Mesodermal cell (in vitro differentiated cells): ENCODE data around the gene MRTFA.

Experiments used
- H3K27ac ChIP-seq: 2 replicates; pipeline ENCODE4 v1.7.0; 2013; ENCODE audit warnings: mild to moderate bottlenecking, low read depth, low read length, moderate library complexity; ENCODE audit not compliant: severe bottlenecking
- H3K36me3 ChIP-seq: 2 replicates; pipeline ENCODE4 v1.7.1; 2013; ENCODE audit warnings: mild to moderate bottlenecking, low read length, moderate library complexity; ENCODE audit not compliant: control insufficient read depth, insufficient read depth
- H3K4me1 ChIP-seq: one replicate; pipeline ENCODE4 v1.7.1; 2013; ENCODE audit warnings: mild to moderate bottlenecking, low read length; ENCODE audit not compliant: insufficient read depth, control insufficient read depth, poor library complexity, severe bottlenecking
- H3K4me3 ChIP-seq: 2 replicates; pipeline ENCODE4 v1.7.0; 2013; ENCODE audit warnings: low read length, control low read depth, mild to moderate bottlenecking; ENCODE audit not compliant: insufficient read depth, poor library complexity, severe bottlenecking; ENCODE audit errors: extremely low read depth
- H3K9me3 ChIP-seq: 2 replicates; pipeline ENCODE4 v1.7.1; 2013; ENCODE audit warnings: mild to moderate bottlenecking, low read length, moderate library complexity; ENCODE audit not compliant: control insufficient read depth
- WGBS, 2 experiments: methylation state at CpG; one replicate each; pipeline ENCODE4 v1.1.5; 2013; ENCODE audit warnings: missing lambda C conversion rate in 2 of 2; ENCODE audit not compliant: insufficient coverage in 2 of 2; 5-methylcytosine and 5-hydroxymethylcytosine counted together

MRTFA gene

DNA sequence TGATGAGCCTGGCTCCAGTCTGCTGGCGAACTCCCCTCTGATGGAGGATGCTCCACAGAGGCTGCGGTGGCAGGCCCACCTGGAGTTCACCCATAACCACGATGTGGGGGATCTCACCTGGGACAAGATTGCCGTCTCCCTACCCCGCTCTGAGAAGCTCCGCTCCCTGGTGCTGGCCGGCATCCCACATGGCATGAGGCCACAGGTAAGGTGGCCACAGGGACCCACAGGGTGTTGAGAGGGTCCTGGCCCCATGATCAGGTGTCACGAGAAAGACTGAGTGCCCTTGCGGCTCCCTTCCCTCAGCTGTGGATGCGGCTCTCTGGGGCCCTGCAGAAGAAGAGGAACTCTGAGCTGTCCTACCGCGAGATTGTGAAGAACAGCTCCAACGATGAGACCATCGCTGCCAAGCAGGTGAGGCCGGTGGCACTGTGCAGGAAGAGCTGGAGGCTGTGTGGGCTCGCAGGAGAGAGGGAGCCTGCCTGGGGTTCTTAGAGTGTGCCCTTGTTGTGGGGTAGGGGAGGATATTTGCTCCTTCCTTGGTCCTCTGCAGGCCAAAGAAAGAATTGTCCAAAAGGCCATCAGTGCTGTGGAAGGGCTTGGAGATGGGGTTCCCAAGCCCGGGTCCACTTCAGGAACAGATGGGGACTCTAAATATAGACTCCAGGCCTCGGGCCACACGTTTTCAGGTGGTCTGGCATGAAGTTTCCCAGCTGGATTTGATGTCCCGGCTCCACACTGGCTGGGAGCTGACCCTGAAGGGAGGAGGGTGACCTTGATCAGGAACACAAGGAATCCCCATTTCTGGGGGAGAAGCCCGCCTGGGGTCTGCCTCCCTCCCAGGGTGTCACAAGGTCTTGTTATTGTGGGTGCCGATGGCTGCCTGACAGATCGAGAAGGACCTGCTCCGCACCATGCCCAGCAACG lies 232.0 kb downstream of the MRTFA start:
- Histone ChIP-seq H3K9me3 (no peaks in the 10 kb centered on the region), H3K27ac (no peak overlapping the region), H3K4me1 (peaks cover 3% of the 10 kb centered on the region), H3K36me3 (peaks cover 91% of the 10 kb centered on the region), H3K4me3 (no peak overlapping the region)
- WGBS, 2 experiments: 96% methylated on average over 22 to 24 of the region's 25 CpGs

DNA sequence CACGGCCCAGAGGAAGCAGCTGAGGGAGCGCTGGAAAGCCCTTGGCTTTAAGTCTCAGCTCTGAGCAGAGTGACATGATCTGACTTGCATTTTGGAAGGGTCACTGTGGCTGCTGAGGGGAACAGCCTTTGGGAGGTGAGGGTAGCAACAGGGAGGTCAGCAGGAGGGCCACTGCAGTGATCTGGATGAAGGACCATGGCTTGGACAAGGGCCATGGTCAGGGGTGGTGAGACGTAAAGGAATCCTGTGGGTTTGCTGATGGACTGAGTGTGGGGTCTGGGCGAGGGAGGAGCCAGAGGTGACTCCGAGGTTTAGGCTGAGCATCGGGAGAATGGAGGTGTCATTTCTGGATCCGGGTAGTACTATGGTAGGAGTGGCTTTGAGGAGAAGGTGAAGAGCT lies 232.9 kb downstream of the MRTFA start:
- H3K9me3 ChIP-seq: no peaks in the 10 kb centered on the region
- peak overlapping the region; percentile 16 for H3K27ac ChIP-seq
- WGBS, 2 experiments: 92 to 94% methylated on average over 7 of the region's 7 CpGs
- H3K4me3 ChIP-seq: no peak overlapping the region
- H3K36me3 ChIP-seq: peaks cover 87% of the 10 kb centered on the region
- peaks cover 4% of the 10 kb centered on the region for H3K4me1 ChIP-seq

DNA sequence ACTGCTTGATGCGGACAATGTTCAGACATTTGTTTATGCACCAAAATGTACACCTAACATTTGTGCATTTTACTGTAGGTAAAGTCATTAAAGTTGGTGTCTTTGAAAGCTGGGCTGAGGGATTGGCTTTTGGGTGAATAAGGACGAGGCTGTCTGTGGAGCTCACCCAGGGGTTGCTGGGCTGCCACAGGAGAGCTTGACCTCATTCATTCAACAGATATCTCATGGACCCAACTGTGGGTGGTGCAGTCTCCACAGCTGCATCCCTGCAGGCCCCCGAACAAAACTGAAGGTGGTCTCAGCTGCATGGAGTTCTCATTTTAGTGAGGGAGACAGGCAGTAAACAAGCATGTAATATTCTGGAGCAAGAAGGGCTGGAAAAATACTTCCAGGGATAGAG lies 233.4 kb downstream of the MRTFA start:
- H3K9me3 ChIP-seq: no peaks in the 10 kb centered on the region
- 85 to 100% methylated on average over 1 to 2 of the region's 3 CpGs for WGBS, 2 experiments
- no peak overlapping the region for H3K27ac ChIP-seq
- no peak overlapping the region for H3K4me3 ChIP-seq
- peaks cover 4% of the 10 kb centered on the region for H3K4me1 ChIP-seq
- H3K36me3 ChIP-seq: peaks cover 82% of the 10 kb centered on the region

DNA sequence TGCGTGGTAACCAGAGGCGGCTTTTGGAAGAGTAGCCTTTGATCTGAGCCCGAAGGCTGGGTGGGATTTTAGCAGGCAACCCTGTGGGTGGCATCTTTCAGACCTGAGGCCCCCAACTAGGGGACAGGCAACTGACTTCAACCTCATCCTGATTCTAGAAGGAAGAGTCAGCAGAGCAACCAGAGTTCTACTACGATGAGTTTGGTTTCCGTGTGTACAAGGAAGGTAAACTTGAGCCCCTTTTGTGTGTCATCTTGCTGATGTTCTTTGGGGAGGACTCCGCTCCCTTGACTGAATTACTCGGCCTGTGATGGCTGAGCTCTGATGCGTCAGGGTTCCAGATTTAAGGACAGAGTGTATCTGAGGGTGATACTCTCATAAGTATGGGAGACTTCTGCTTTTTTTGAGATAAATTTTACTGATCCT lies 234.5 kb downstream of the MRTFA start:
- H3K27ac ChIP-seq: no peak overlapping the region

DNA sequence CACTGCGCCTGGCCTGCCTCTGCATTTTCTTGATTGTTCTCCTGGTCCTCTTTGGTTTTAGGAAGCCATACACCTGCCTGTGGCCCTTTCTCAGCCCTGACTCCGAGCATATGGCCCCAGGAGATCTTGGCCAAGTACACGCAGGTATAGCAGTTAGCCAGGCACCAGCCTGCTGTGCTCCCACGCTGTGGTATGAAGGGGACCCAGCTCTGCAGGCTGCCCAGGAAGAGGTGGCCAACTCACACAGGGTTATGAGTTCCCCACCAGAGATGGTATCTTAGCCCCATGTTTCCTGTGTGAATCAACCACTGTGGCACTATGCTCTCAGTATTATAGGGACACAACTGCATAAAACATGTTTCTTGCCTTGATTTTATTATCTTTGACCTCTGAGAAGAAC lies 235.0 kb downstream of the MRTFA start:
- Histone ChIP-seq H3K4me3 (no peak overlapping the region), H3K36me3 (peaks cover 71% of the 10 kb centered on the region), H3K9me3 (no peaks in the 10 kb centered on the region), H3K27ac (no peak overlapping the region), H3K4me1 (peaks cover 4% of the 10 kb centered on the region)
- 93 to 100% methylated on average over 4 of the region's 4 CpGs for WGBS, 2 experiments

More for the DNA sequence above, 234.5 kb downstream of the MRTFA start:
- WGBS, 2 experiments: 87 to 89% methylated on average over 8 of the region's 8 CpGs
- H3K4me3 ChIP-seq: no peak overlapping the region
- peaks cover 4% of the 10 kb centered on the region for H3K4me1 ChIP-seq
- no peaks in the 10 kb centered on the region for H3K9me3 ChIP-seq
- H3K36me3 ChIP-seq: peaks cover 75% of the 10 kb centered on the region

DNA sequence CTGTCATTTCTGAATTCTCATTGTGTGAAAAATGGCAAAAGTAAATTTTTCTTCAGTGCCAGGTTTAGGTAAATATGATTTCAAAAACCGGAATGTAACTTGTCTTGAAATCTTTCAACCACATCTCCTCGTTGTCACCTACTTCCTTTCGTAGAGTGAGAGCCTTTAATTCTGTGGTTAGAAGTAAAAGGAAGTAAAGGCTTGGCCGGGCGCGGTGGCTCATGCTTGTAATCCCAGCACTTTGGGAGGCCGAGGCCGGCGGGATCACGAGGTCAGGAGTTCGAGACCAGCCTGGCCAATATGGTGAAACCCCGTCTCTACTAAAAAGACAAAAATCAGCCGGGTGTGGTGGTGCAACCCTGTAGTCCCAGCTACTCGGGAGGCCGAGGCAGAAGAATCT lies 236.4 kb downstream of the MRTFA start:
- WGBS, 2 experiments: 96 to 100% methylated on average over 11 to 13 of the region's 15 CpGs
- H3K4me3 ChIP-seq: no peak overlapping the region

DNA sequence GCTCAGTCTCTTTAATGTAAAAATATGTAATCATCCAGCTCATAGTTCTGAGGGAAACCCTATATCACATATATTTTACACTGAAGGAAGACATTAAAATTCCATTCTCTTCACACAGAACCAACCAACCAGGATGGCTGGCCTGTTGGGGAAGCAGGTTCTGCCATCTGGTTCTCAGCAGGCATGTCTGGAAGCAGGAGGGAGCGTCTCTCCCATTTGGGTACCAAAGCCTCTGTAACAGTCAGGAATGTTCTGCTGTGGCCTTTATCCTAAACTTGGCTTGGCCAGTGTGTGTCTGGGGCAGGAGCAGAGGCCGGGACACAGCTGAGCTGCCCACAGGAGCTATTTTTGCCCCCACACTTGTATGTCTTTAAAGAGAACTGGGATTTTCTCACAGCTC lies 236.9 kb downstream of the MRTFA start:
- no peak overlapping the region for H3K4me3 ChIP-seq
- 83 to 90% methylated on average over 1 to 2 of the region's 2 CpGs for WGBS, 2 experiments
- no peaks in the 10 kb centered on the region for H3K9me3 ChIP-seq
- peaks cover 60% of the 10 kb centered on the region for H3K36me3 ChIP-seq
- H3K4me1 ChIP-seq: peaks cover 4% of the 10 kb centered on the region
- H3K27ac ChIP-seq: peak overlapping the region; percentile 29

More for the DNA sequence above, 236.4 kb downstream of the MRTFA start:
- Histone ChIP-seq H3K36me3 (peaks cover 64% of the 10 kb centered on the region), H3K9me3 (no peaks in the 10 kb centered on the region), H3K4me1 (peaks cover 4% of the 10 kb centered on the region), H3K27ac (no peak overlapping the region)

DNA sequence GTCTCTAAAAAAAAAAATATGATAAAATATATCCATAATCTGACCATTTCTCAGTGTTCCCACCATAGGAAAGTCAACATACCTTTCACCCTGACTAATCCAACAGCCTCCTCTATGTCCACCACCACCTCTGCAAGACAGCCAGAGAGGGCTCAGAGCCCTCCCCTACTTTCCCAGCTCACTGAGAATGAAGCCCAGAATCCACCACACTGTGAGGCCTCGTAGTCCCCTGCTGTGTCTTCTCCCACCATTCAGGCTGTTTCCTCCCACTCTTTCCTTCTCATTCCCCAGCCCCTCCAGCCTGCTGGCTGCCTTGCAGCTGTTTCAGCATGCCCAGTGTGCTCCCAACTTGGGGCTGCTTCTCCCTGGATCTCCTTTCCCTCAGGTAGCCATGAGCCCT lies 239.1 kb downstream of the MRTFA start:
- no peaks in the 10 kb centered on the region for H3K9me3 ChIP-seq
- H3K36me3 ChIP-seq: peaks cover 40% of the 10 kb centered on the region
- peaks cover 4% of the 10 kb centered on the region for H3K4me1 ChIP-seq
- no peak overlapping the region for H3K4me3 ChIP-seq
- 67 to 80% methylated on average over 1 of the region's 1 CpG for WGBS, 2 experiments
- H3K27ac ChIP-seq: peak overlapping the region; percentile 59

DNA sequence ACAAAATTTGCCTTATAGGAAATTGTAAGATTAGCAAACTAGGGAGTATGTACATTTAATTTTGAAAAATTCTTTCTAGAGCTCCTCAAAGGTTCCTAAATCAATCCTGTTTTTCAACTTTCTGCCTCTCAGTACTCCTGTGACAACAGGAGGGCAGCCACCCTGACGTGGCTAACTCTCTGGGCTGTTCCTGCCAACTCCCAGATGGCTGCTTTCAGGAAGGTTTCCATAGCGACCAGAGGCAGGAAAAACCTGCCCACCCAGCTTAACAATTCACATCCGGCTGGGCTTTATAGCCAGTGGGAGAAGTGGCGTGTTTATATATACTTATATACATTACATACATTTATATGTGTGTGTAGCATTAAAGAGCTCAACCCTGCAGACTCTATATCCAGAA lies 239.6 kb downstream of the MRTFA start:
- 10 to 33% methylated on average over 1 of the region's 4 CpGs for WGBS, 2 experiments
- H3K36me3 ChIP-seq: peaks cover 35% of the 10 kb centered on the region
- no peaks in the 10 kb centered on the region for H3K9me3 ChIP-seq
- no peak overlapping the region for H3K4me3 ChIP-seq
- peaks cover 4% of the 10 kb centered on the region for H3K4me1 ChIP-seq
- H3K27ac ChIP-seq: peak overlapping the region; percentile 59

DNA sequence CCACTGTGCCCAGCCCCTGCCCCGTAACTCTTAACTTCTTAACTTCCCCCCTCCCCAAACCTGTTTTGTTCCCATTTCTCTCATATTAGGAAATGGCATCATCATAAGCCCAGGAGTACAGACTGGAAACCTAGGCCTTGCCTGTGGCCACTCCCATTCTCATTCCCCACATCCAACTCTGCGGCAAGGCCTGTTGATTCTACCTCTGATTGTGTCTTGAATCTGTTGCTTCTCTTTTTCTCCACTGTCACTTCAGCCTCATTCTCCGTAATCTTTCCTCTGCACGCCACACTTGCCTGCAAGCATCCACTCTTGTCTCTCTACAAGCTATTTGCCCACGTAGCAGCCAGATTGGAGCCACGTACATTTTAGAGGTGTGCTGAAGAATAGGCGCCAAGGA lies 240.9 kb downstream of the MRTFA start:
- Histone ChIP-seq H3K4me1 (peaks cover 4% of the 10 kb centered on the region), H3K27ac (no peak overlapping the region)
- 99 to 100% methylated on average over 4 to 6 of the region's 7 CpGs for WGBS, 2 experiments

DNA sequence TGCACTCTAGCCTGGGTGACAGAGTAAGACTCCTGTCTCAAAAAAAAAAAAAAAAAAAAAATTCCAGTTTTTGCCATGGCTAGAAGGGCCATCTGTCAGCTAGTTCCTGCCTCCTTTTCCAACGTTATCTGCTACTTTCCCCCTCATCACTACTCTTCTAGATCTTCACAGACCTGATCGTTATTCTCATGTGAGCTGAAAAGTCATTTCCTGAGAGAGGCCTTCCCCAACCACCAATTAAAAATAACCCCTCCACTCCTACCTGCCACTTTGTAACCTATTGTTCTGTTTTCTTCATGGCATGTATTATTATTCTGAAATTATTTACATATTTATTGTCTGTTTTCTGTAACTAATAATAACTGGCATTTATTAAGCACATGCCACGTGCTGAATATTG lies 241.9 kb downstream of the MRTFA start:
- 87 to 98% methylated on average over 2 of the region's 3 CpGs for WGBS, 2 experiments
- Histone ChIP-seq H3K4me1 (peaks cover 2% of the 10 kb centered on the region), H3K9me3 (no peaks in the 10 kb centered on the region), H3K27ac (no peak overlapping the region), H3K4me3 (no peak overlapping the region), H3K36me3 (peaks cover 15% of the 10 kb centered on the region)

More for the DNA sequence above, 240.9 kb downstream of the MRTFA start:
- H3K9me3 ChIP-seq: no peaks in the 10 kb centered on the region
- no peak overlapping the region for H3K4me3 ChIP-seq
- H3K36me3 ChIP-seq: peaks cover 23% of the 10 kb centered on the region
